GM18909 (cell line): ENCODE results near the gene S100P.
"Not testable (repeated sequence)": the region's sequence is repeated elsewhere in the genome, so short reads cannot be mapped to it uniquely, and the experiment has no call there.

ENCODE experiments used
- ATAC-seq: cut with Tn5 transposase; IDR thresholded peaks from one replicate; pipeline ENCODE4 v1.9.1; 2021; ENCODE audit warnings: mild to moderate bottlenecking; ENCODE audit not compliant: unreplicated experiment, poor library complexity

Gene S100P

GRCh38 chr4:6720202-6720699 lies 26.6 kb downstream of the S100P start:
- no peak for ATAC-seq

- ATAC-seq = no peak
These were observed 27.4 kb downstream of the S100P start for GRCh38 chr4:6721121-6721520.

- no peak for ATAC-seq
These were observed 29.2 kb downstream of the S100P start for GRCh38 chr4:6722891-6723290.

- ATAC-seq = no peak
These were observed 30.2 kb downstream of the S100P start for GRCh38 chr4:6723851-6724250.

- ATAC-seq = no peak
These were observed 30.9 kb downstream of the S100P start for GRCh38 chr4:6724421-6725111.

GRCh38 chr4:6725427-6725961 lies 31.8 kb downstream of the S100P start:
- not testable (repeated sequence) for ATAC-seq

- ATAC-seq = no peak
These were observed 33.6 kb downstream of the S100P start for GRCh38 chr4:6727081-6727942.

- ATAC-seq = no peak
These were observed 34.2 kb downstream of the S100P start for GRCh38 chr4:6727943-6728250.

- ATAC-seq = no peak
These were observed 34.8 kb downstream of the S100P start for GRCh38 chr4:6728320-6729029.

- no peak for ATAC-seq
These were observed 37.1 kb downstream of the S100P start for GRCh38 chr4:6730603-6731317.

- no peak for ATAC-seq
These were observed 37.6 kb downstream of the S100P start for GRCh38 chr4:6731318-6731675.

- ATAC-seq = no peak
These were observed 38.1 kb downstream of the S100P start for GRCh38 chr4:6731780-6732179.

GRCh38 chr4:6732441-6733357 lies 39.0 kb downstream of the S100P start:
- no peak for ATAC-seq

GRCh38 chr4:6733358-6734164 lies 39.9 kb downstream of the S100P start:
- no peak for ATAC-seq

GRCh38 chr4:6734165-6734786 lies 40.6 kb downstream of the S100P start:
- no peak for ATAC-seq

- no peak for ATAC-seq
These were observed 46.2 kb downstream of the S100P start for GRCh38 chr4:6739920-6740319.

GRCh38 chr4:6740347-6740746 lies 46.7 kb downstream of the S100P start:
- no peak for ATAC-seq

GRCh38 chr4:6742507-6742906 lies 48.8 kb downstream of the S100P start:
- no peak for ATAC-seq
